Activated naive CD4-positive, alpha-beta T cell treated with anti-CD3 and anti-CD28 coated beads, Interleukin-2, amount 10 ng/mL, durations not matched to agents 7 days and 5 days (primary cell): ENCODE measurements around the gene RBPJ.
"Not testable (repeated sequence)": the region's sequence is repeated elsewhere in the genome, so short reads cannot be mapped to it uniquely, and the experiment has no call there.

Source experiments
- CTCF ChIA-PET: fragments of 350-600 bp; sonication (Branson Sonifier 250); formaldehyde crosslinking; loops from one replicate; lab custom pipeline; 2021; ENCODE audit warnings: antibody characterized with exemption; lab: Charles Lee
- DNase-seq: peaks from one replicate; pipeline ENCODE4 v3.0.0-alpha.2; 2020
- H3K27ac Mint-ChIP-seq: one replicate; pipeline ENCODE4 v1.8.0; 2021; ENCODE audit warnings: mild to moderate bottlenecking, moderate library complexity, mixed read lengths
- H3K27me3 Mint-ChIP-seq: one replicate; pipeline ENCODE4 v1.8.0; 2021; ENCODE audit warnings: mild to moderate bottlenecking, mixed read lengths
- H3K36me3 Mint-ChIP-seq: one replicate; pipeline ENCODE4 v1.8.0; 2021; ENCODE audit warnings: mixed read lengths
- H3K4me1 Mint-ChIP-seq: one replicate; pipeline ENCODE4 v1.8.0; 2021; ENCODE audit warnings: mixed read lengths
- H3K4me3 Mint-ChIP-seq: one replicate; pipeline ENCODE4 v1.8.0; 2021; ENCODE audit warnings: mild to moderate bottlenecking, moderate library complexity, mixed read lengths
- H3K9me3 Mint-ChIP-seq: one replicate; pipeline ENCODE4 v1.8.0; 2021; ENCODE audit warnings: mixed read lengths

RBPJ gene

GRCh38 chr4:26337612-26338011 lies 16.8 kb downstream of the RBPJ start:
- H3K27ac Mint-ChIP-seq, result no peak overlapping the region

DNA sequence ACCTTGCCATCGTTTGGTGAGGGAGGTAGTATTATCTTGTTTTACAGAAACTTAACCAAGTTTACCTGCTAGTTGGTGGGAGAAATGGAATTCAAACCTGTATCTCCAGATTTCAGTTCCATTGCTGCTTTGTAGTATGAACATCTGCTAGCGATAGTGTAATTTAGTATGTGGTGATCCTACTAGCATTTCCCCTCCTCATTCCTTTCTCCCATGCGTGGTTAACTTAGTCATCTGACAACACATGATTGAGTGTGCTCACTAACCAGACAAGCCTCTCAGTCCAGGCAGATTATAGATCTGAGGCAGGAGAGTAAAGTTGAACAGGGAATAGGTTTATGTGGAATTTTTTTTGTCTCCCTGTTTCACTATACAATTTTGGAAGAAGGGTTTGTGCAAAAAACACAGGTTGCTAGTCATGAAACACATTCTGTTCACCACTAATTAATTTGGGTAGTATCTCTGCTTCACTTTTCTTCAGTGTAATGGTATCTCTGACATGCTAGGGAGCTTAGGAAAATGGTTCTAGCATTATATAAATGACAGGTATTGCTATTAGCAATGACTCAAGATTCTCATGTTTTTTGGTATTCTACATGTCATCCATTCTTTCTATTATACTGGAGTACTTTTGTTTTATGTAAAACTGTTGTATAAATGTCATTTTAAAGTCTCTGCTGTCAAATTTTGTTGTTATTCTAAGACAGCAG lies 21.7 kb downstream of the RBPJ start:
- Mint-ChIP-seq H3K27me3 (no peaks in the 10 kb centered on the region), H3K27ac (no peak overlapping the region), H3K4me1 (peaks cover 17% of the 10 kb centered on the region), H3K9me3 (no peaks in the 10 kb centered on the region), H3K4me3 (no peak overlapping the region), H3K36me3 (peaks cover 2% of the 10 kb centered on the region)
- DNase-seq, result no peak
- CTCF ChIA-PET, result interaction anchor here (0.6 to 2.4 kb wide), 3 partner anchors 12 to 433 kb away, joined by 3 to 14 read pairs (median 6); no protein-coding TSS in a partner anchor

More at GRCh38 chr4:26337612-26338011, 16.8 kb downstream of the RBPJ start:
- CTCF ChIA-PET, result interaction anchor here (1.4 kb wide), 1 partner anchor 10 kb away, joined by 3 read pairs; no protein-coding TSS in a partner anchor
- Mint-ChIP-seq H3K4me1 (peaks cover 20% of the 10 kb centered on the region), H3K27me3 (no peaks in the 10 kb centered on the region), H3K9me3 (no peaks in the 10 kb centered on the region), H3K4me3 (no peak overlapping the region), H3K36me3 (no peaks in the 10 kb centered on the region)
- no peak for DNase-seq

- CTCF ChIA-PET, result interaction anchor here (0.6 to 1.5 kb wide), 2 partner anchors 13 to 434 kb away, joined by 3 to 6 read pairs; no protein-coding TSS in a partner anchor
- peaks cover 3% of the 10 kb centered on the region for H3K36me3 Mint-ChIP-seq
- H3K9me3 Mint-ChIP-seq, result no peaks in the 10 kb centered on the region
- DNase-seq, result no peak
- no peak overlapping the region for H3K4me3 Mint-ChIP-seq
- H3K27ac Mint-ChIP-seq, result no peak overlapping the region
- H3K27me3 Mint-ChIP-seq, result no peaks in the 10 kb centered on the region
- H3K4me1 Mint-ChIP-seq, result peaks cover 16% of the 10 kb centered on the region
Measured at GRCh38 chr4:26343038-26343398, 22.2 kb downstream of the RBPJ start.

DNA sequence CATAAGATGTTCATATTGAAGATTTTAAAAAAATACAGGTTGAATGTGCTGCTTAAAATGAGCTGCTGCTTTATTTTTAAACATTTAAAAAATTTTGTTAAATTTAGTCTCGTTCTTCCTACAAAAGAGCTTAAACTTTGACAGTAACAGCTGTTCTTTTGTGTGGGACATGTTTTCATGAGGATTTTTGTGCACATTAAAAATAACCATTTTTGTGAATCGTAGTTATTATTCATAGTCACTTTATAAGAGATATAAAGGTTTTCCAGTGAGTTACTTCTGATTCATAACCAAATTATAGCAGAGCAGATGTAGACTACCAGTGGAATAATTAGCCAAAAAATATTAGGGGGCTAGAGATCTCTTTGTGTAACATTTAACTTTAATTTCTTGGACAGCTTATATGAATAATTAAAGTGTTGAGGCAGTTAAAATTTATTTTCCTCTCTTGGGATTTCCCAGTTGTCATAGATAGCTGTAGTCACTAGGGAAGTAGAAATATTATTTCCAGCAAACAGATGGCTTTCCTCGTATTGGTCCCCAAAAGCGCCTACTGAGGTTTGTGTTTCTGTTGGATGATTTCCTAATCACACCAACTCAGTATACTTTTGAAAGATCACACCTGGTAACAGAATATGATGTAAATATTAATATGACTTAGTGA lies 24.2 kb downstream of the RBPJ start:
- peaks cover 18% of the 10 kb centered on the region for H3K4me1 Mint-ChIP-seq
- no peak overlapping the region for H3K4me3 Mint-ChIP-seq
- no peak overlapping the region for H3K27ac Mint-ChIP-seq
- DNase-seq, result no peak
- H3K9me3 Mint-ChIP-seq, result no peaks in the 10 kb centered on the region
- CTCF ChIA-PET, result interaction anchor here (1.6 kb wide), 1 partner anchor 15 kb away, joined by 8 read pairs; no protein-coding TSS in a partner anchor
- peaks cover 5% of the 10 kb centered on the region for H3K36me3 Mint-ChIP-seq
- H3K27me3 Mint-ChIP-seq, result no peaks in the 10 kb centered on the region

- H3K4me3 Mint-ChIP-seq, result no peak overlapping the region
- CTCF ChIA-PET, result interaction anchor here (0.6 to 1.6 kb wide), 2 partner anchors 15 to 83 kb away, joined by 3 to 8 read pairs; no protein-coding TSS in a partner anchor
- H3K36me3 Mint-ChIP-seq, result peaks cover 5% of the 10 kb centered on the region
- H3K9me3 Mint-ChIP-seq, result no peaks in the 10 kb centered on the region
- peaks cover 18% of the 10 kb centered on the region for H3K4me1 Mint-ChIP-seq
- no peaks in the 10 kb centered on the region for H3K27me3 Mint-ChIP-seq
- no peak overlapping the region for H3K27ac Mint-ChIP-seq
- DNase-seq, result no peak
Measured at GRCh38 chr4:26345565-26345938, 24.7 kb downstream of the RBPJ start.

DNA sequence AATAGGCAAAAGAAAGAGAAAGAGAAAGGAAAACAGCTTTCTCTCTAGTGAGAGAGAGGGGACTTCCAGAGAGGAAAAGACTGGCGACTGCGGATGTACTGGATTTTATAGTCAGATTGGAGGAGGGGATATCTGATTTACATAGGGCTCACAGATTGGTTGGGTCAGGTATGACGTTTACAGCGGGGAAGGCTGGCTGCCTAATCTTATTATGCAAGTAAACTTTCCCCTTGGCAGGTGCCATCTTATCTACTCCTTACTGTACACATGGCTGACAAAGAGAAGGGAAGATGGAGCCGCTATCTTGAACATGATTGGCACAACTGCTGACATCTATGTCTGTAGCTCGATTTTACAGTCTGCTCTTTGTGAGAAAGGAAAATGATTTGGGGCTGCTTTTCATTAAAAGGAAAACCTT lies 25.4 kb downstream of the RBPJ start:
- Mint-ChIP-seq H3K4me3 (no peak overlapping the region), H3K27ac (no peak overlapping the region)

GRCh38 chr4:26349496-26349895 lies 28.7 kb downstream of the RBPJ start:
- Mint-ChIP-seq H3K27ac (no peak overlapping the region), H3K36me3 (peaks cover 5% of the 10 kb centered on the region)
- DNase-seq, result no peak

More for the DNA sequence above, 25.4 kb downstream of the RBPJ start:
- CTCF ChIA-PET, result interaction anchor here (0.6 kb wide), 1 partner anchor 82 kb away, joined by 3 read pairs; no protein-coding TSS in a partner anchor
- DNase-seq, result no peak
- H3K27me3 Mint-ChIP-seq, result no peaks in the 10 kb centered on the region
- peaks cover 20% of the 10 kb centered on the region for H3K4me1 Mint-ChIP-seq
- peaks cover 5% of the 10 kb centered on the region for H3K36me3 Mint-ChIP-seq
- H3K9me3 Mint-ChIP-seq, result no peaks in the 10 kb centered on the region

GRCh38 chr4:26351685-26352084 lies 30.9 kb downstream of the RBPJ start:
- DNase-seq, result no peak
- Mint-ChIP-seq H3K27me3 (no peaks in the 10 kb centered on the region), H3K4me3 (no peak overlapping the region), H3K4me1 (peaks cover 13% of the 10 kb centered on the region), H3K36me3 (peaks cover 5% of the 10 kb centered on the region), H3K9me3 (no peaks in the 10 kb centered on the region), H3K27ac (no peak overlapping the region)
- CTCF ChIA-PET, result interaction anchor here (0.5 to 2.3 kb wide), 3 partner anchors 10 to 67 kb away, joined by 3 to 9 read pairs (median 5); no protein-coding TSS in a partner anchor

More at GRCh38 chr4:26349496-26349895, 28.7 kb downstream of the RBPJ start:
- Mint-ChIP-seq H3K4me3 (no peak overlapping the region), H3K9me3 (no peaks in the 10 kb centered on the region), H3K27me3 (no peaks in the 10 kb centered on the region), H3K4me1 (peaks cover 13% of the 10 kb centered on the region)
- CTCF ChIA-PET, result interaction anchor here (0.9 to 2.1 kb wide), 3 partner anchors 9 to 48 kb away, joined by 3 to 4 read pairs (median 3); no protein-coding TSS in a partner anchor

GRCh38 chr4:26354491-26354890 lies 33.7 kb downstream of the RBPJ start:
- Mint-ChIP-seq H3K4me1 (peaks cover 9% of the 10 kb centered on the region), H3K27ac (no peak overlapping the region), H3K9me3 (no peaks in the 10 kb centered on the region), H3K4me3 (no peak overlapping the region), H3K27me3 (no peaks in the 10 kb centered on the region), H3K36me3 (no peaks in the 10 kb centered on the region)
- no peak for DNase-seq
- CTCF ChIA-PET, result no interaction called here

GRCh38 chr4:26355392-26356052 lies 34.7 kb downstream of the RBPJ start:
- Mint-ChIP-seq H3K27ac (no peak overlapping the region), H3K9me3 (no peaks in the 10 kb centered on the region), H3K36me3 (no peaks in the 10 kb centered on the region), H3K4me1 (peaks cover 12% of the 10 kb centered on the region), H3K4me3 (no peak overlapping the region), H3K27me3 (no peaks in the 10 kb centered on the region)
- no peak for DNase-seq
- CTCF ChIA-PET, result interaction anchor here (1.2 to 1.6 kb wide), 3 partner anchors 25 to 367 kb away, joined by 3 to 6 read pairs (median 4); no protein-coding TSS in a partner anchor

DNA sequence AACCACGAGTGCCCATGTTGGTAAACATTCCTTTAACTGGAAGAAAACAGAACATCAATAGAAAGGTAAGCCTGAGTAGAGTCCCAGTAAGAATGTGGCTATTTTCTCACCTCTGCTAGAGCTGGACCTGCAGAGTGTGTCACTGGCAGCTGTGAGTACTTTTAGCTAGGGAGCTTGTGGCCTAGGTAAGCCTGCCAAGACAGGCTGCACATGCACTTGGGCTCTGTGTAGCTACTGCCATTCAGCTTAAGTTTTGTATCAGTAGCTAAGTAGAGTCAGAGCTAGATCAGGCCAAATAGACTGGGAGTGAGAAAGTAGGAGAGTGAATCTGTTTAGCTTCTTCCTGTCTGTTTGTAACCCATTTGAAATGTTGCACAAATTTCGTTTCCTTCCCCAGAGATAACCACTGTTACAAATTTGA lies 35.3 kb downstream of the RBPJ start:
- H3K36me3 Mint-ChIP-seq, result no peaks in the 10 kb centered on the region
- peaks cover 15% of the 10 kb centered on the region for H3K4me1 Mint-ChIP-seq
- no peak for DNase-seq
- no peaks in the 10 kb centered on the region for H3K9me3 Mint-ChIP-seq
- no peak overlapping the region for H3K27ac Mint-ChIP-seq
- CTCF ChIA-PET, result interaction anchor here (1.2 to 1.6 kb wide), 3 partner anchors 25 to 368 kb away, joined by 3 to 6 read pairs (median 4); no protein-coding TSS in a partner anchor
- H3K4me3 Mint-ChIP-seq, result no peak overlapping the region
- no peaks in the 10 kb centered on the region for H3K27me3 Mint-ChIP-seq

- CTCF ChIA-PET, H3K27me3 Mint-ChIP-seq, H3K27ac Mint-ChIP-seq, H3K4me3 Mint-ChIP-seq, H3K36me3 Mint-ChIP-seq, DNase-seq, H3K9me3 Mint-ChIP-seq: not testable (repeated sequence)
- peaks cover 38% of the 10 kb centered on the region for H3K4me1 Mint-ChIP-seq
Measured at GRCh38 chr4:26359521-26359920, 38.7 kb downstream of the RBPJ start.

- Mint-ChIP-seq H3K4me1 (peaks cover 33% of the 10 kb centered on the region), H3K9me3 (no peaks in the 10 kb centered on the region), H3K4me3 (no peak overlapping the region), H3K27me3 (no peaks in the 10 kb centered on the region), H3K36me3 (peaks cover 4% of the 10 kb centered on the region), H3K27ac (no peak overlapping the region)
- CTCF ChIA-PET, result no interaction called here
- DNase-seq, result no peak
Measured at GRCh38 chr4:26360273-26360672, 39.5 kb downstream of the RBPJ start.

DNA sequence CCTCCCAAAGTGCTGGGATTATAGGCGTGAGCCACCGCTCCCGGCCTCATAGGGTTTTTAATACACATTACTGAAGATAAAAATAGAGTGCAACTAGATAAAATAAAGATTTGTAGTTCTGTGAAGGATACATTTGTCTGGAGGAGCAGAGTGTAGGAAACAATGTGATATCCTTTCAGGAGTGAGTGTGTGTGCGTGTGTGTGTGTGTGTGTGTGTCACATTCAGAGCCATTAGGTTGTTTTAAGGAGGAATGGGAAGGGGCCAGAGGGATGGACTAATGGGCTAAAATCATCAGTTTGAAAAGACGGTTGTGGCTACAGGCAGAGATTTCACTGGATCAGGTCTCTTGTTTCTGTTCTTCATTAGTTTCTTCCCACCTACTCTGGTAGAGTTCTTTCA lies 40.0 kb downstream of the RBPJ start:
- Mint-ChIP-seq H3K4me1 (peaks cover 34% of the 10 kb centered on the region), H3K36me3 (peaks cover 4% of the 10 kb centered on the region), H3K9me3 (no peaks in the 10 kb centered on the region), H3K4me3 (no peak overlapping the region), H3K27me3 (no peaks in the 10 kb centered on the region), H3K27ac (no peak overlapping the region)
- no peak for DNase-seq
- CTCF ChIA-PET, result interaction anchor here (1.1 to 1.5 kb wide), 3 partner anchors 9 to 31 kb away, joined by 4 to 6 read pairs (median 5); no protein-coding TSS in a partner anchor
